ENCODE data around the gene C17orf107. TPM values are rescaled to one million over a fixed set of nuclear protein-coding genes. Genes with fewer than 3 reads are reported as not detected.

Gene C17orf107
- total RNA-seq, 2 donors from 2014 or later: 0.74 to 1.8 TPM

GRCh38 chr17:4898351-4898750 is 985 bp upstream of the C17orf107 start:
- Histone ChIP-seq H3K27me3 (peaks cover 3% of the 10 kb centered on the region), H3K9ac (ENCODE audit: low read depth in 2 of 2, low read length in 2 of 2) (no peak overlapping the region), H3K36me3 (peaks cover 15% of the 10 kb centered on the region), H3K9me3 (no peaks in the 10 kb centered on the region), H3K27ac (no peak overlapping the region), H3K4me1 (peaks cover 14% of the 10 kb centered on the region), H3K4me3 (no peak overlapping the region)
- intact Hi-C loops (cut with DNase I): no loop called here
- no peak for DNase-seq
- TF ChIP-seq, protein P1, sequence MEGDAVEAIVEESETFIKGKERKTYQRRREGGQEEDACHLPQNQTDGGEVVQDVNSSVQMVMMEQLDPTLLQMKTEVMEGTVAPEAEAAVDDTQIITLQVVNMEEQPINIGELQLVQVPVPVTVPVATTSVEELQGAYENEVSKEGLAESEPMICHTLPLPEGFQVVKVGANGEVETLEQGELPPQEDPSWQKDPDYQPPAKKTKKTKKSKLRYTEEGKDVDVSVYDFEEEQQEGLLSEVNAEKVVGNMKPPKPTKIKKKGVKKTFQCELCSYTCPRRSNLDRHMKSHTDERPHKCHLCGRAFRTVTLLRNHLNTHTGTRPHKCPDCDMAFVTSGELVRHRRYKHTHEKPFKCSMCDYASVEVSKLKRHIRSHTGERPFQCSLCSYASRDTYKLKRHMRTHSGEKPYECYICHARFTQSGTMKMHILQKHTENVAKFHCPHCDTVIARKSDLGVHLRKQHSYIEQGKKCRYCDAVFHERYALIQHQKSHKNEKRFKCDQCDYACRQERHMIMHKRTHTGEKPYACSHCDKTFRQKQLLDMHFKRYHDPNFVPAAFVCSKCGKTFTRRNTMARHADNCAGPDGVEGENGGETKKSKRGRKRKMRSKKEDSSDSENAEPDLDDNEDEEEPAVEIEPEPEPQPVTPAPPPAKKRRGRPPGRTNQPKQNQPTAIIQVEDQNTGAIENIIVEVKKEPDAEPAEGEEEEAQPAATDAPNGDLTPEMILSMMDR (IDR thresholded peaks at IDR 0.05): no peak

DNA sequence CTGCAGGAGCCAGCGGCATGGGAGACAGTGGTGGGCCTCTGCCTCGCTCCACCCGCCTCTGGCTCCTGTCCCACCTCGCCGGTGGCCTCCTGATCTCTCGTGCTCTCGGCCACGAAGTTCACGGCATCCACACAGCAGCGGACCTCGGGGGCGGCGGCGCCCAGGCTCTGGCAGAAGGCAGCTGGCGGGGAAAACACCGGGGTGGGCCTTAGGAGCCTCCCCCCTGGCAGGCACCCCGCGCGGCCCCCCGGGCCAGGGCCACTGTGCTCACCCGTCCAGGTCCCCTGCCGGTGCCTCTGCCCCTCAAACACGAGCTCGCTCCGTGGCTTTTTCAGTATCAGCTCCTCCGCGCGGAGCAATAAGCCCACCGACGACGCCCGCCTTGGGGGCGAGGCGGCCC is 409 bp upstream of the C17orf107 start:
- TF ChIP-seq, protein P1 (IDR thresholded peaks at IDR 0.05): no peak
- H3K9ac ChIP-seq (ENCODE audit: low read depth in 2 of 2, low read length in 2 of 2): peak overlapping the region; percentile 75 to 82
- peaks cover 9% of the 10 kb centered on the region for H3K36me3 ChIP-seq
- intact Hi-C loops (cut with DNase I): no loop called here
- peaks cover 3% of the 10 kb centered on the region for H3K27me3 ChIP-seq
- DNase-seq: no peak
- H3K4me3 ChIP-seq: peak overlapping the region; percentile 58
- H3K4me1 ChIP-seq: peaks cover 14% of the 10 kb centered on the region
- no peaks in the 10 kb centered on the region for H3K9me3 ChIP-seq
- no peak overlapping the region for H3K27ac ChIP-seq

GRCh38 chr17:4900231-4901107 is 1.1 kb downstream of the C17orf107 start:
- TF ChIP-seq, protein P1 (IDR thresholded peaks at IDR 0.05): no peak
- Histone ChIP-seq H3K27ac (no peak overlapping the region), H3K4me1 (peaks cover 14% of the 10 kb centered on the region), H3K4me3 (peak overlapping the region; percentile 58), H3K27me3 (peaks cover 3% of the 10 kb centered on the region), H3K36me3 (no peaks in the 10 kb centered on the region), H3K9me3 (no peaks in the 10 kb centered on the region), H3K9ac (ENCODE audit: low read depth in 2 of 2, low read length in 2 of 2) (peak overlapping the region; percentile 75 to 82)
- DNase-seq: peak; percentile 62
- intact Hi-C loops (cut with DNase I): loop anchor here (5.0 kb wide), 1 partner anchor 72 kb away; no protein-coding TSS in a partner anchor

DNA sequence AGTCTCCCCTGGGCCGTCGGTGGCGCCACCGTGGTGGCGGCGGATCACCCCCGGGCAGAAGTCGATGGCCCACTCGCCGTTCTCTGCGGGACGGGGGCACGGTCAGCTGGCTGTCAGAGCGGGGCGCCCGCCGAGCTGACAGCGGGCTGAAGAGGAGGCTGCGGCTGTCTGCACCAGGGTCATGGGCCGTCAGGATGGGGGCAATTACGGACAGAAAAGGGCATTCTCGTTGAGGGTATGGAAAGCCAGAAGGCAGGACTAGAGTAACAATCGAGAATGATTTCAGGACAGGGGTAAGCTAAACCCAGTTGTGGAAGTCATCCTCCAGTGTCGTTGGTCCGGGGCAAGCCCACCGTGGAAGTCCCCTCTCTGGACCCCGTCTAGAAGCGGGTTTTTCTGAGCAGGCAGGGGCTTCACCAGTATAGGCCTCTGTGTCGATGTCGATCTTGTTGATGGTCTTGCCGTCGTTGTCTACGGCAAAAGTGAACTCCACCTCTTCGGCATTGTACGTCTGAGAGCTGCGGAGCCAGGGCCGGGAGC is 1.8 kb downstream of the C17orf107 start:
- H3K4me1 ChIP-seq: peaks cover 14% of the 10 kb centered on the region
- intact Hi-C loops (cut with DNase I): loop anchor here (5.0 kb wide), 1 partner anchor 71 kb away; no protein-coding TSS in a partner anchor

GRCh38 chr17:4901648-4902344 is 2.5 kb downstream of the C17orf107 start:
- Histone ChIP-seq H3K27ac (no peak overlapping the region), H3K9ac (ENCODE audit: low read depth in 2 of 2, low read length in 2 of 2) (no peak overlapping the region), H3K9me3 (no peaks in the 10 kb centered on the region), H3K4me3 (no peak overlapping the region), H3K27me3 (peaks cover 3% of the 10 kb centered on the region), H3K36me3 (no peaks in the 10 kb centered on the region), H3K4me1 (peaks cover 14% of the 10 kb centered on the region)
- peak; percentile 76 for DNase-seq
- intact Hi-C loops (cut with DNase I): loop anchor here (5.0 kb wide), 1 partner anchor 71 kb away; no protein-coding TSS in a partner anchor
- TF ChIP-seq, protein P1 (IDR thresholded peaks at IDR 0.05): no peak

More for the DNA sequence above, 1.8 kb downstream of the C17orf107 start:
- Histone ChIP-seq H3K36me3 (no peaks in the 10 kb centered on the region), H3K4me3 (no peak overlapping the region), H3K27ac (no peak overlapping the region), H3K9ac (ENCODE audit: low read depth in 2 of 2, low read length in 2 of 2) (peak overlapping the region in 1 of 2 donors; percentile 51), H3K9me3 (no peaks in the 10 kb centered on the region), H3K27me3 (peaks cover 3% of the 10 kb centered on the region)
- DNase-seq: no peak
- TF ChIP-seq, protein P1 (IDR thresholded peaks at IDR 0.05): no peak
